BLaER1 treated with 17β-estradiol and CSF1 and Interleukin-3, amounts not matched to agents 10 nM and 100 nM (cell line): ENCODE results near the gene CD79B.
"Not testable (repeated sequence)": the region's sequence is repeated elsewhere in the genome, so short reads cannot be mapped to it uniquely, and the experiment has no call there.

Source experiments
- H3K27ac ChIP-seq, 11 experiments: shearing (Covaris generic); formaldehyde crosslinking; 2 replicates each; pipeline ENCODE4 v1.8.1; 2022
- H3K27me3 ChIP-seq, 11 experiments: shearing (Covaris generic); formaldehyde crosslinking; 2 replicates each; pipeline ENCODE4 v1.8.1; 2022
- H3K36me3 ChIP-seq, 11 experiments: shearing (Covaris generic); formaldehyde crosslinking; 2 replicates each; pipeline ENCODE4 v1.8.1; 2022
- H3K4me1 ChIP-seq, 10 experiments: shearing (Covaris generic); formaldehyde crosslinking; 2 replicates each; pipeline ENCODE4 v1.8.1; 2022
- H3K4me2 ChIP-seq, 11 experiments: shearing (Covaris generic); formaldehyde crosslinking; 2 replicates each; pipeline ENCODE4 v1.8.1; 2022
- H3K4me3 ChIP-seq, 10 experiments: shearing (Covaris generic); formaldehyde crosslinking; 2 replicates each; pipeline ENCODE4 v1.8.1; 2022
- H3K9ac ChIP-seq, 11 experiments: shearing (Covaris generic); formaldehyde crosslinking; 2 replicates each; pipeline ENCODE4 v1.8.1; 2022
- H3K9me3 ChIP-seq, 11 experiments: shearing (Covaris generic); formaldehyde crosslinking; replicated peaks in 1 of 11; 2 replicates each; pipeline ENCODE4 v1.8.1; 2022
- H4K20me1 ChIP-seq, 11 experiments: shearing (Covaris generic); formaldehyde crosslinking; 2 replicates each; pipeline ENCODE4 v1.8.1; 2022
- Cebpa-rat ChIP-seq, 11 experiments: shearing (Covaris generic); IDR thresholded peaks; 2 replicates each; pipeline ENCODE4 v1.8.1; 2022

The CD79B gene

GRCh38 chr17:63920050-63920449 lies 12.1 kb downstream of the CD79B start:
- H3K4me3 ChIP-seq, H4K20me1 ChIP-seq, H3K36me3 ChIP-seq, H3K27ac ChIP-seq, H3K27me3 ChIP-seq, H3K9me3 ChIP-seq: not testable (repeated sequence)
- peak in 2 of 11 experiments; percentile 7 to 32; a peak in 2 of 22 replicates for TF ChIP-seq Cebpa-rat (IDR thresholded peaks at IDR 0.05)
- Histone ChIP-seq H3K9ac (0 out of 22 replicates have a peak overlapping the region, but pooled peaks of 1 of the 11 experiments have one; percentile 31), H3K4me2 (peak overlapping the region in 9 of 11 experiments; percentile 35 to 60 (median 53); a peak in 18 of 22 replicates), H3K4me1 (peaks cover 27 to 87% (median 75%) of the 10 kb centered on the region in 10 experiments)

GRCh38 chr17:63919311-63919723 lies 12.8 kb downstream of the CD79B start:
- Histone ChIP-seq H3K9ac (no peak overlapping the region), H3K4me3 (no peak overlapping the region), H3K27ac (no peak overlapping the region), H3K9me3 (no peaks in the 10 kb centered on the region), H3K36me3 (no peaks in the 10 kb centered on the region), H3K4me1 (peaks cover 27 to 83% (median 68%) of the 10 kb centered on the region in 10 experiments), H3K4me2 (peak overlapping the region in 10 of 11 experiments; percentile 28 to 60 (median 50); a peak in 18 of 22 replicates), H4K20me1 (no peaks in the 10 kb centered on the region), H3K27me3 (no peaks in the 10 kb centered on the region)
- TF ChIP-seq Cebpa-rat (IDR thresholded peaks at IDR 0.05) = no peak

GRCh38 chr17:63918789-63919305 lies 13.3 kb downstream of the CD79B start, which contains the start of gene GH1:
Gene GH1, minus strand, starts transcription at chr17:63918839. Its CDS starts 63 bp downstream, at chr17:63918776.
- H3K4me2 ChIP-seq = peak within 1 kb of the TSS in 10 of 11 experiments; percentile 28 to 60 (median 50); a peak in 18 of 22 replicates
- H4K20me1 ChIP-seq, H3K9me3 ChIP-seq, H3K27me3 ChIP-seq, H3K36me3 ChIP-seq, H3K4me3 ChIP-seq, H3K27ac ChIP-seq: not testable (repeated sequence)
- 0 out of 22 replicates have a peak within 1 kb of the TSS, but pooled peaks of 1 of the 11 experiments have one; percentile 5 for H3K9ac ChIP-seq
- peaks cover 27 to 83% (median 64%) of the 10 kb centered on the region in 10 experiments for H3K4me1 ChIP-seq

GRCh38 chr17:63918305-63918704 lies 13.8 kb downstream of the CD79B start:
- no peaks in the 10 kb centered on the region for H3K27me3 ChIP-seq
- no peaks in the 10 kb centered on the region for H4K20me1 ChIP-seq
- H3K9ac ChIP-seq = 0 out of 22 replicates have a peak overlapping the region, but pooled peaks of 1 of the 11 experiments have one; percentile 5
- peaks cover 26 to 83% (median 64%) of the 10 kb centered on the region in 10 experiments for H3K4me1 ChIP-seq
- H3K36me3 ChIP-seq = no peaks in the 10 kb centered on the region
- no peaks in the 10 kb centered on the region for H3K9me3 ChIP-seq
- H3K27ac ChIP-seq = no peak overlapping the region
- H3K4me3 ChIP-seq = no peak overlapping the region
- H3K4me2 ChIP-seq = peak overlapping the region in 2 of 11 experiments; percentile 7 to 60; a peak in 1 of 22 replicates
- TF ChIP-seq Cebpa-rat (IDR thresholded peaks at IDR 0.05) = no peak

GRCh38 chr17:63917646-63918045 lies 14.5 kb downstream of the CD79B start:
- Histone ChIP-seq H3K4me1 (peaks cover 20 to 81% (median 63%) of the 10 kb centered on the region in 10 experiments; a peak in 19 of 20 replicates), H3K36me3 (no peaks in the 10 kb centered on the region), H3K27me3 (no peaks in the 10 kb centered on the region), H3K4me3 (no peak overlapping the region), H3K4me2 (peak overlapping the region in 1 of 11 experiments; percentile 7; a peak in 1 of 22 replicates), H3K9ac (0 out of 22 replicates have a peak overlapping the region, but pooled peaks of 1 of the 11 experiments have one; percentile 5), H4K20me1 (no peaks in the 10 kb centered on the region), H3K27ac (no peak overlapping the region), H3K9me3 (no peaks in the 10 kb centered on the region)
- TF ChIP-seq Cebpa-rat (IDR thresholded peaks at IDR 0.05) = no peak

GRCh38 chr17:63917206-63917605 lies 14.9 kb downstream of the CD79B start:
- not testable (repeated sequence) for H4K20me1 ChIP-seq, H3K27me3 ChIP-seq, H3K36me3 ChIP-seq, H3K4me2 ChIP-seq, H3K4me3 ChIP-seq, H3K9me3 ChIP-seq, H3K27ac ChIP-seq, H3K9ac ChIP-seq
- peaks cover 16 to 81% (median 63%) of the 10 kb centered on the region in 10 experiments; a peak in 19 of 20 replicates for H3K4me1 ChIP-seq

- no peak overlapping the region for H3K4me3 ChIP-seq
These were observed 15.5 kb downstream of the CD79B start for GRCh38 chr17:63916566-63917185.

GRCh38 chr17:63915753-63916152 lies 16.4 kb downstream of the CD79B start:
- H3K9ac ChIP-seq = peak overlapping the region in 1 of 11 experiments; percentile 26; a peak in 1 of 22 replicates
- 0 out of 22 replicates have a peak overlapping the region, but pooled peaks of 1 of the 11 experiments have one; percentile 22 for H3K27ac ChIP-seq
- not testable (repeated sequence) for H3K27me3 ChIP-seq, H3K36me3 ChIP-seq, H3K4me3 ChIP-seq, H4K20me1 ChIP-seq, H3K9me3 ChIP-seq
- H3K4me1 ChIP-seq = peaks cover 13 to 74% (median 56%) of the 10 kb centered on the region in 10 experiments; a peak in 19 of 20 replicates
- peak overlapping the region; percentile 63 to 82 (median 74) for H3K4me2 ChIP-seq

More at GRCh38 chr17:63916566-63917185, 15.5 kb downstream of the CD79B start:
- no peaks in the 10 kb centered on the region for H4K20me1 ChIP-seq
- no peaks in the 10 kb centered on the region for H3K27me3 ChIP-seq
- peak overlapping the region; percentile 63 to 82 (median 74); a peak in 19 of 22 replicates for H3K4me2 ChIP-seq
- H3K27ac ChIP-seq = no peak overlapping the region
- no peak overlapping the region for H3K9ac ChIP-seq
- peaks cover 13 to 81% (median 60%) of the 10 kb centered on the region in 10 experiments; a peak in 19 of 20 replicates for H3K4me1 ChIP-seq
- H3K36me3 ChIP-seq = no peaks in the 10 kb centered on the region
- no peaks in the 10 kb centered on the region for H3K9me3 ChIP-seq
- no peak for TF ChIP-seq Cebpa-rat (IDR thresholded peaks at IDR 0.05)

GRCh38 chr17:63914471-63914870 lies 17.7 kb downstream of the CD79B start:
- no peak overlapping the region for H3K27ac ChIP-seq
- H3K4me1 ChIP-seq = peaks cover 13 to 69% (median 44%) of the 10 kb centered on the region in 10 experiments; a peak in 19 of 20 replicates
- no peaks in the 10 kb centered on the region for H3K9me3 ChIP-seq
- no peak overlapping the region for H3K9ac ChIP-seq
- no peaks in the 10 kb centered on the region for H3K27me3 ChIP-seq
- H3K36me3 ChIP-seq = no peaks in the 10 kb centered on the region
- TF ChIP-seq Cebpa-rat (IDR thresholded peaks at IDR 0.05) = no peak
- no peaks in the 10 kb centered on the region for H4K20me1 ChIP-seq
- no peak overlapping the region for H3K4me3 ChIP-seq
- H3K4me2 ChIP-seq = peak overlapping the region in 1 of 11 experiments; percentile 25; a peak in 2 of 22 replicates
